Measurements from ENCODE around the gene CISD1.

DNA sequence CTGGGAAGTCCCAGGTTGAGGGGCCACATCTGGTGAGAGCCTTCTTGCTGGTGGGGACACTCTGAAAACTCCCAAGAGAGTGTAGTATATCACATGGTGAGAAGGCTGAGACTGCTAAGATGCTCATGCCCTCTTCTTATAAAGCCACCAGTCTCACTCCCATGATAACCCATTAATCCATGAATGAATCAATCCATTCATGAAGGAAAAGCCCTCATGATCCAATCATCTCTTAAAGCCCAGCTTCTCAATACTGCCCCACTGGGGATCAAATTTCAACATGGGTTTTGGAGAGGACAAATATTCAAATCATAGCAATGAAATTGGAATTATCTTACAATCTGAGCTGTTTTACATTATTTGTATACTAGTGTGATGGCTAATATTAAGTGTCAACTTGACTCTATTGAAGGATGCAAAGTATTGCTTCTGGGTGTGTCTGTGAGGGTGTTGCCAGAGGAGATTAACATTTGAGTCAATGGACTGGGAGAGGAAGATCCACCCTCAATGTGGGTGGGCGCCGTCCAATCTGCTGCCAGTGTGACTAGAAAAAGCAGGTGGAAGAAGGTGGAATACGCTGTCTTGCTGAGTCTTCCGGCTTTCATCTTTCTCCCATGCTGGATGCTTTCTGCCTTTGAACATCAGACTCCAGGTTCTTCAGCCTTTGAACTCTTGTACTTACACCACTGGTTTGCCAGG, 51.5 kb downstream of the CISD1 start:
- TF ChIP-seq, protein P1, sequence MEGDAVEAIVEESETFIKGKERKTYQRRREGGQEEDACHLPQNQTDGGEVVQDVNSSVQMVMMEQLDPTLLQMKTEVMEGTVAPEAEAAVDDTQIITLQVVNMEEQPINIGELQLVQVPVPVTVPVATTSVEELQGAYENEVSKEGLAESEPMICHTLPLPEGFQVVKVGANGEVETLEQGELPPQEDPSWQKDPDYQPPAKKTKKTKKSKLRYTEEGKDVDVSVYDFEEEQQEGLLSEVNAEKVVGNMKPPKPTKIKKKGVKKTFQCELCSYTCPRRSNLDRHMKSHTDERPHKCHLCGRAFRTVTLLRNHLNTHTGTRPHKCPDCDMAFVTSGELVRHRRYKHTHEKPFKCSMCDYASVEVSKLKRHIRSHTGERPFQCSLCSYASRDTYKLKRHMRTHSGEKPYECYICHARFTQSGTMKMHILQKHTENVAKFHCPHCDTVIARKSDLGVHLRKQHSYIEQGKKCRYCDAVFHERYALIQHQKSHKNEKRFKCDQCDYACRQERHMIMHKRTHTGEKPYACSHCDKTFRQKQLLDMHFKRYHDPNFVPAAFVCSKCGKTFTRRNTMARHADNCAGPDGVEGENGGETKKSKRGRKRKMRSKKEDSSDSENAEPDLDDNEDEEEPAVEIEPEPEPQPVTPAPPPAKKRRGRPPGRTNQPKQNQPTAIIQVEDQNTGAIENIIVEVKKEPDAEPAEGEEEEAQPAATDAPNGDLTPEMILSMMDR (conservative IDR thresholded peaks at IDR 0.05): no peak
- no peak for TF ChIP-seq ZFX (IDR thresholded peaks at IDR 0.05)
